ENCODE measurements around the gene TBXAS1.

TBXAS1 gene

GRCh38 chr7:139898483-139898882, 69.4 kb downstream of the TBXAS1 start:
- Histone ChIP-seq H3K4me3 (ENCODE audit: severe bottlenecking) (no peak overlapping the region), H3K27me3 (ENCODE audit: insufficient read depth, poor library complexity, severe bottlenecking) (no peaks in the 10 kb centered on the region), H3K9me3 (ENCODE audit: severe bottlenecking) (no peaks in the 10 kb centered on the region), H3K36me3 (ENCODE audit: low read depth) (no peaks in the 10 kb centered on the region), H3K4me1 (ENCODE audit: insufficient read depth, poor library complexity, severe bottlenecking) (no peaks in the 10 kb centered on the region), H3K27ac (ENCODE audit: poor library complexity, severe bottlenecking) (no peak overlapping the region)
- DNase-seq (ENCODE audit: low spot score) (no peak), ATAC-seq (ENCODE audit: low read depth) (no peak)
- TF ChIP-seq CTCF (IDR thresholded peaks at IDR 0.05; ENCODE audit: poor library complexity, severe bottlenecking), result no peak

GRCh38 chr7:139899328-139899955, 70.4 kb downstream of the TBXAS1 start:
- no peaks in the 10 kb centered on the region for H3K27me3 ChIP-seq (ENCODE audit: insufficient read depth, poor library complexity, severe bottlenecking)
- ATAC-seq (ENCODE audit: low read depth) (no peak), DNase-seq (ENCODE audit: low spot score) (no peak)
- H3K9me3 ChIP-seq (ENCODE audit: severe bottlenecking), result no peaks in the 10 kb centered on the region
- no peak overlapping the region for H3K27ac ChIP-seq (ENCODE audit: poor library complexity, severe bottlenecking)
- no peaks in the 10 kb centered on the region for H3K4me1 ChIP-seq (ENCODE audit: insufficient read depth, poor library complexity, severe bottlenecking)
- no peaks in the 10 kb centered on the region for H3K36me3 ChIP-seq (ENCODE audit: low read depth)
- TF ChIP-seq CTCF (IDR thresholded peaks at IDR 0.05; ENCODE audit: poor library complexity, severe bottlenecking), result no peak
- H3K4me3 ChIP-seq (ENCODE audit: severe bottlenecking), result no peak overlapping the region

- no peak for TF ChIP-seq CTCF (IDR thresholded peaks at IDR 0.05; ENCODE audit: poor library complexity, severe bottlenecking)
- ATAC-seq (ENCODE audit: low read depth), result no peak
- Histone ChIP-seq H3K27ac (ENCODE audit: poor library complexity, severe bottlenecking) (no peak overlapping the region), H3K4me1 (ENCODE audit: insufficient read depth, poor library complexity, severe bottlenecking) (no peaks in the 10 kb centered on the region), H3K9me3 (ENCODE audit: severe bottlenecking) (no peaks in the 10 kb centered on the region), H3K36me3 (ENCODE audit: low read depth) (no peaks in the 10 kb centered on the region), H3K4me3 (ENCODE audit: severe bottlenecking) (no peak overlapping the region), H3K27me3 (ENCODE audit: insufficient read depth, poor library complexity, severe bottlenecking) (no peaks in the 10 kb centered on the region)
- no peak for DNase-seq (ENCODE audit: low spot score)
These were observed 71.3 kb downstream of the TBXAS1 start for GRCh38 chr7:139900326-139900725.

- Histone ChIP-seq H3K9me3 (ENCODE audit: severe bottlenecking) (no peaks in the 10 kb centered on the region), H3K4me1 (ENCODE audit: insufficient read depth, poor library complexity, severe bottlenecking) (no peaks in the 10 kb centered on the region), H3K27me3 (ENCODE audit: insufficient read depth, poor library complexity, severe bottlenecking) (no peaks in the 10 kb centered on the region), H3K27ac (ENCODE audit: poor library complexity, severe bottlenecking) (no peak overlapping the region), H3K4me3 (ENCODE audit: severe bottlenecking) (no peak overlapping the region), H3K36me3 (ENCODE audit: low read depth) (no peaks in the 10 kb centered on the region)
- ATAC-seq (ENCODE audit: low read depth), result no peak
- DNase-seq (ENCODE audit: low spot score), result no peak
- no peak for TF ChIP-seq CTCF (IDR thresholded peaks at IDR 0.05; ENCODE audit: poor library complexity, severe bottlenecking)
These were observed 72.2 kb downstream of the TBXAS1 start for GRCh38 chr7:139901056-139901795.

- Histone ChIP-seq H3K4me1 (ENCODE audit: insufficient read depth, poor library complexity, severe bottlenecking) (no peaks in the 10 kb centered on the region), H3K9me3 (ENCODE audit: severe bottlenecking) (no peaks in the 10 kb centered on the region), H3K27ac (ENCODE audit: poor library complexity, severe bottlenecking) (no peak overlapping the region), H3K27me3 (ENCODE audit: insufficient read depth, poor library complexity, severe bottlenecking) (no peaks in the 10 kb centered on the region), H3K4me3 (ENCODE audit: severe bottlenecking) (no peak overlapping the region), H3K36me3 (ENCODE audit: low read depth) (no peaks in the 10 kb centered on the region)
- TF ChIP-seq CTCF (IDR thresholded peaks at IDR 0.05; ENCODE audit: poor library complexity, severe bottlenecking), result no peak
- DNase-seq (ENCODE audit: low spot score) (no peak), ATAC-seq (ENCODE audit: low read depth) (no peak)
These were observed 72.8 kb downstream of the TBXAS1 start for GRCh38 chr7:139901901-139902300.

Data from RWPE2 (cell line).